GM12801 (cell line): Measurements from ENCODE around the gene ASCL2.

Experiments used
- TF ChIP-seq, protein P1 (sequence below): IDR thresholded peaks from one replicate; pipeline ENCODE4 v1.5.1; 2011; ENCODE audit warnings: control low read depth; ENCODE audit not compliant: insufficient read length; ENCODE audit errors: extremely low read depth

The ASCL2 gene

DNA sequence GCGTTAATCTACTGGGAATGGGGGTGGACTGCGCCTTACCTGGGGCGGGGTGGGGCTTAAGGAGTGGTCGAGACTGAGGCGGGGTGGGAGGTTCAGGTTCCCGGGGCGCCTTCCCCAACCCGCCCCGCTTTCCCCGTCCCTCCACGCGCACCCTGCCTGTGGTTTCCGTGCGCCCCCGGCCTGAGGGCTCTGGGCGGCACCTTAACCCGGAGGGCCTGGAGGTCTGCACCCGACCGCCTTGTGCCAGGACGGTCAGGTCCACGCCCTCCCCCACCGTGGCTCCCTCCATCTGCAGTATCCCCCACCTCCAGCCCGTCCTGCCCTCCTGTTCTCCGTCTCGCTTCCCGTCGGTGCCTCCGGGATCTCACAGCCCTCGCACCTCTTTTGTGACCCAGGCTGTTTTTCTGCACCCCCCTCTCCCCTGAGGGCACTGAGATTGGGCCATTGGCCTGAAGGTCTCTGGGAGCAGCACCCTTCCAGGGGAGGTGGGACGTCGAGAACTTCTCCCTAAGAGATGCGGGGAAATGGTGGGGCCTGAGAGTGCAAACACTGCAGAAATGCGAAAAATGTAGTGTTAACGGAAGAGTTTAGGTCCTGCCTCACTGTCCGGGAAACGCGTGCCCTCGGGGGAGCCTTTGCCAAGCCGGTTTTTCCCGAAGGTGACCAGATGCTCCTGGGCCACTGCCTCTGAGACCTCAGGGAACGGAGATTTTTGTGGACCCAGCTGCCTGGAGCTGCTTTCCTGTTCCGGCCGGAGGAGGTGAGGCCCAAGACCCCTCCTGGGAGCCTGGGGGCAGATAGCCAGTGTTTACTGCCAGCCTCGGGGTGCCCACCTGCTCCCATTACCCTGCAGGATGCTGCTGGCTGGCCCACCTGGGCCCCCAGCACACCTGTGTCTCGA, 1.2 kb upstream of the ASCL2 start:
- TF ChIP-seq, protein P1, sequence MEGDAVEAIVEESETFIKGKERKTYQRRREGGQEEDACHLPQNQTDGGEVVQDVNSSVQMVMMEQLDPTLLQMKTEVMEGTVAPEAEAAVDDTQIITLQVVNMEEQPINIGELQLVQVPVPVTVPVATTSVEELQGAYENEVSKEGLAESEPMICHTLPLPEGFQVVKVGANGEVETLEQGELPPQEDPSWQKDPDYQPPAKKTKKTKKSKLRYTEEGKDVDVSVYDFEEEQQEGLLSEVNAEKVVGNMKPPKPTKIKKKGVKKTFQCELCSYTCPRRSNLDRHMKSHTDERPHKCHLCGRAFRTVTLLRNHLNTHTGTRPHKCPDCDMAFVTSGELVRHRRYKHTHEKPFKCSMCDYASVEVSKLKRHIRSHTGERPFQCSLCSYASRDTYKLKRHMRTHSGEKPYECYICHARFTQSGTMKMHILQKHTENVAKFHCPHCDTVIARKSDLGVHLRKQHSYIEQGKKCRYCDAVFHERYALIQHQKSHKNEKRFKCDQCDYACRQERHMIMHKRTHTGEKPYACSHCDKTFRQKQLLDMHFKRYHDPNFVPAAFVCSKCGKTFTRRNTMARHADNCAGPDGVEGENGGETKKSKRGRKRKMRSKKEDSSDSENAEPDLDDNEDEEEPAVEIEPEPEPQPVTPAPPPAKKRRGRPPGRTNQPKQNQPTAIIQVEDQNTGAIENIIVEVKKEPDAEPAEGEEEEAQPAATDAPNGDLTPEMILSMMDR, result no peak

GRCh38 chr11:2271077-2271326, 614 bp upstream of the ASCL2 start:
- TF ChIP-seq, protein P1, result no peak

GRCh38 chr11:2269601-2270321, 627 bp downstream of the ASCL2 start:
- TF ChIP-seq, protein P1, result no peak

DNA sequence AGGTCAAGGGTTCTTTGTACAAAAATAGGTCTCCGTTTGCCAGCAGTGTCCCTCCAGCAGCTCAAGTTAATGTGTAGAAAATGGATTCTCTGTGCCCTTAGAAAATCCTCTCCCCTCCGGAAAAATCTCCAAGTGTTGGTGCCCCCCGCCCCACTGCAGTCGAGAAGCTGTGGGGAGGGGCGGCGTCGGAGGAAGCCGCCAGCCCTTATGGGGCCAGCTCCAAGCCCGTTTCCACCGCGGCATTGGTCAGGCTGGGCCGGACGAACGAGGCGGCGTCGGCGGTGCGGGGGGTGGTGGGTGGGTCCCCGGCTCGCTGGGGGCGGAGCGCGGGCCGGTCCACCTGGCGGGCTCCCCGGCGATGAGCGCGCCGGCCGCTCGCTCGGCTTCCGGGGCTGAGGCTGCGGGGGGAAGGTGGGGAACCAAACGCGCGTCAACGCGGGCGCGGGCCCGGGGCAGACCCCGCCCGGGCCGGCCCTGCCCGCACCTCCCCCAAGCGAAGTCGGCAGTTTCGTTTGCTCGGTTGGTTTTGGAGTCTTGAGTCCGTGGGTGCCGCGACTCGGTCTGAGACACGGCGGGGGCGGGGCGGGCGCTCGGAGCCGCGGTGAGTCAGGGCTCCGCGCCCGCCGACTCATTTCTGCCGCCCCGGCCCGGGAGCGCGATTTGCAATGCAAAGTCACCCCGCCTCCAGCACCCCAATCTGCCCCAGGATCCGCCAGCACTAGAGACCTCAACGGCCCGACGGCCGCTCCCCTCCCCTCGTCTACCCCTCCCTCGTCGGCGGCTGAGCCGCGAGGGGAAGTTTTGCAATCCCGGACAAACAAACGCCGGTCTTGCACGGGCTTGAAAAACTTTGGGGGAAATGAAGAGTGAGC, 1.4 kb downstream of the ASCL2 start:
- TF ChIP-seq, protein P1, result no peak

DNA sequence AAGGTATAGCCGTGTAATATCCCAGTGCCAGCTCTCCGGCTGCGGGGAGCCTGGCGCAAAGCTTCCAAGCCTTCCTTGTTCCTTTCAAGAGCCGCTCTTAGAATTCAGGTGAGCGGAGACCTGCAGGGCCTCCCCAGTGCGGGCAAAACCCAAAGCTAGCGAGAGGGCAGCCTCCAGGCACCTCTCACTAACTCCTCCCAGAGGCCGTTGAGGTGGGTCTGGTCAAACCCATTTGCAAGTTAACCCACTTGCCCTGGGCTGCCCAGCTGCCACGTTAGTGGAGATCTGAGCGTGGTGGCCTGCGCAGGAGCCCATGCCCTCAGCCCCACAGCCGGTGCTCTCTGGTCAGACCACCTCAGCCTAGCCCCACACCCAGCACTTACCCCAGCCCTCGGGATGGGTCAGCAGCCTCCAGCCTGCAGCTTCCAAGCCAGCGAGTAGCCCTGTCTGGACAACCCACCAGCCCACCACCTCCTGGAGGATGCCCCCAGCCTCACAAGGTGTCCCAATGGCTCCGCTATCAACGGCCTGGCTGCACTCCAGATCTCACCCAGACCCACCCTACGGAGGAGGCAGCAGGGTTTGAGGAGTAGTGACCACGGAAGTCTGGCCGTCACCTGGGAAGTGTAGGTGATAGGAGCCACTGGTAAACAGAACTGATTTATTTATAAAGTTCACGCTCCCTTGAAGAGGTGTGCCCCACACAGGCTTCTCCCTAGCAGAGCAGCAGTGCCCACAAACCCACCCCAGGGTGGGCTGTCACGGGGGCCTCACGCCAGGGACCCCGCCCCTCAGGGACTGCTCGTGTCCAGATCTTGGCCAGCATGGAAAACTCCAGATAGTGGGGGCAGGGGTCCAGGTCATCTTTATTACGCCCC, 2.3 kb downstream of the ASCL2 start:
- TF ChIP-seq, protein P1, result no peak

DNA sequence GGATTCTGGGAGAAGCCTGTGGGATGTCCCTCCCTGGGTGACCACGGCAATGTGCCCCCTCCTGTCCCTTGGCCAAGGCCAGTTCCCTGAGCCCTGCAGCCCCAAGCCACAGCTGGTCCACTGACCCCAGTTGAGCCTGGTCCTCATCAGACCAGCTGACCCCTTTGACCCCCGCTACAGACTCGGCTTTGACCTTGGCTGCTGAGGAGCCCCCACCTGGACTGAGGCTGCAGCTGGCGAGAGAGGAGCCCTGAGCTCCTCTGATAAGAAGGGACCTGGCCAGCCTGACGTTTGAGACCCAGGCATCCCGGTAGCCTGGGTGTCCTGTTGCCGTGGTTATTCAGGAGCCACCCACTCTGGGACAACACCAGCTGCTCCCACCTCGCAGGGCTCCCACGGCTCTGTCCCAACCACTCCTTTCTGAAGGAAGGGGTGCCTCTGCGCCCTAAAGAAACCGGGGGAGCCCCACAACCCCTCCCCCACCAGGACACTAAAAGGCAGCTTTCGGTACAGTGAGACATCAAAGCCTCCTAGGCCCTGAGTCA, 3.0 kb downstream of the ASCL2 start:
- TF ChIP-seq, protein P1, result no peak
